ENCODE results near the gene BABAM2.

DNA sequence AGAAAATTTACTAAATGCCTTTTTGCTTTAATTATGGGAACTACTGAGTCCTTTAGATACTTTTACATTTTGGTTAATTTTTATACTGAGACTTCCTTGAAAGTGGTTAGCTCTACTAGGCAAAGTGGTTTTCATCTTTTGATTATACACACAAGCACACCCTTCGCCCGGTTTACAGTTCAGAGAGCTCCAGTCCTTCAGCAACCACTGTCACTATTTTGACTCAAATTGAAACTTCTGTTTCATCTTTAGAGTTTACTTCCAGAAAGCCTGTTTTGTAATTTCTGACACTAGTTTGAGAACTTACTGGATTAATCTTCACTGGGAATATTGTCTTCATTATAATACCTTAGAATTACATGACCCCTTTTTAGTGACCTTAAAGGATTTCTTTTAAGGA is 361.8 kb downstream of the BABAM2 start:
- TF ChIP-seq, protein P1, sequence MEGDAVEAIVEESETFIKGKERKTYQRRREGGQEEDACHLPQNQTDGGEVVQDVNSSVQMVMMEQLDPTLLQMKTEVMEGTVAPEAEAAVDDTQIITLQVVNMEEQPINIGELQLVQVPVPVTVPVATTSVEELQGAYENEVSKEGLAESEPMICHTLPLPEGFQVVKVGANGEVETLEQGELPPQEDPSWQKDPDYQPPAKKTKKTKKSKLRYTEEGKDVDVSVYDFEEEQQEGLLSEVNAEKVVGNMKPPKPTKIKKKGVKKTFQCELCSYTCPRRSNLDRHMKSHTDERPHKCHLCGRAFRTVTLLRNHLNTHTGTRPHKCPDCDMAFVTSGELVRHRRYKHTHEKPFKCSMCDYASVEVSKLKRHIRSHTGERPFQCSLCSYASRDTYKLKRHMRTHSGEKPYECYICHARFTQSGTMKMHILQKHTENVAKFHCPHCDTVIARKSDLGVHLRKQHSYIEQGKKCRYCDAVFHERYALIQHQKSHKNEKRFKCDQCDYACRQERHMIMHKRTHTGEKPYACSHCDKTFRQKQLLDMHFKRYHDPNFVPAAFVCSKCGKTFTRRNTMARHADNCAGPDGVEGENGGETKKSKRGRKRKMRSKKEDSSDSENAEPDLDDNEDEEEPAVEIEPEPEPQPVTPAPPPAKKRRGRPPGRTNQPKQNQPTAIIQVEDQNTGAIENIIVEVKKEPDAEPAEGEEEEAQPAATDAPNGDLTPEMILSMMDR (IDR thresholded peaks at IDR 0.05), result no peak
- TF ChIP-seq POLR2A (IDR thresholded peaks at IDR 0.05), result no peak

Measured in heart left ventricle (tissue), 13 donors.